COLO829 (cell line): ENCODE data around the gene TGFBR2.

Experiments
- DNase-seq: peaks from one replicate; pipeline ENCODE4 v3.0.0; 2012; ENCODE audit warnings: low spot score

Gene TGFBR2

DNA sequence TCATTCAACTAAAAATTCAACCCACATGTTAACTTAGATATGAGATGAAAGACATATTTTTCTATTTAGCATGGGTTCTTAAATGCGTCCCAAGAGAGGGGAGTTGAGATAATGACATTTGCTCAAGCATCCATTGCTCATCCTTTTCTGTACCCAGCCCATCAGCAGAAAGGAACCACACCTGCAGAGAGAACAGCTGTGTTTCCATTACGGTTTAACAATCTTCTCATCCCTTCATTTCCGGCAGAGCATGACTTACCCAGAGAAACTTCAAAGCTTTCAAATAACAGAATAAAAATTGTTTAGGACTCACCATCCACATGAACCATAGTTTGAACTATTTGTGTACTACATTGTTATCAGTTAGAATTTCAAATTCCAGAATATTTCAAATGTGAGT is 113.1 kb downstream of the TGFBR2 start:
- DNase-seq: no peak

GRCh38 chr3:30720586-30721313 is 114.3 kb downstream of the TGFBR2 start:
- DNase-seq: peak; percentile 46

DNA sequence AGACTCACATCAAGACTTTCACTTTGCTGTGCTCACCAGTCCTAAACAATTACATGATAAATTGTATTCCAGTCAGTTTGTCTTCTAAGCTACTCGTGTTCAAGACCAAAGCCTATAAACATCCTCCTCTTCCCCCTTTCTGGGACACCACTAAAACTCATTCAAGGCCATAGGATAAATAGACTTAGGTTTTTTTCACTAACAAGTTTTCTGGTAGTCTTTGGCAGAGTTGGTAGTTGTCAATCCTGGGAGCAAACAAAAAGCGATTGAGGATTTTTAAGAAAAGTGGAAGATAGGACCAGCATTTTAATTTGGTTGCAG is 114.9 kb downstream of the TGFBR2 start:
- no peak for DNase-seq

DNA sequence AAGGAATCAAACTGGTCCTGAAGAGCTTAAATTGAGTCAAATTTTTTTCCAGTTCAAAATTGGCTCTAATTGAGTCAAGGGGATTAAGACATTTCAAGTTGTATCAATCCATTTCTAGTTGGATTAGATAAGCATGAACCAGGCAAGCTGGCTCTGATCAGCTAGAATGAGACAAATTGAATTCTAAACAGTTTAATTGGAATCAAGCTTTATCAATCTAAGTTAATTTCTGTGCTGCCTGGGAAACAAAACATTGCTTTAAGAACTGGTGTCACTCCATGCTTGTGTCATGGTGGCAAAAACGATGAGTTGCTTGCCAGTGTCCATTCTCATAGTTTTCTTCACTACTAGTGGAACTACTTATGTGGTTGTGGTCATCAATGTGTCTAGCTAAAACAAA is 116.8 kb downstream of the TGFBR2 start:
- DNase-seq: no peak

- DNase-seq: no peak
Measured at GRCh38 chr3:30724863-30725262, 118.5 kb downstream of the TGFBR2 start.

GRCh38 chr3:30728143-30728542 is 121.7 kb downstream of the TGFBR2 start:
- DNase-seq: no peak

- DNase-seq: no peak
Measured at GRCh38 chr3:30729512-30729911, 123.1 kb downstream of the TGFBR2 start.

- DNase-seq: no peak
Measured at GRCh38 chr3:30729936-30730335, 123.5 kb downstream of the TGFBR2 start.

DNA sequence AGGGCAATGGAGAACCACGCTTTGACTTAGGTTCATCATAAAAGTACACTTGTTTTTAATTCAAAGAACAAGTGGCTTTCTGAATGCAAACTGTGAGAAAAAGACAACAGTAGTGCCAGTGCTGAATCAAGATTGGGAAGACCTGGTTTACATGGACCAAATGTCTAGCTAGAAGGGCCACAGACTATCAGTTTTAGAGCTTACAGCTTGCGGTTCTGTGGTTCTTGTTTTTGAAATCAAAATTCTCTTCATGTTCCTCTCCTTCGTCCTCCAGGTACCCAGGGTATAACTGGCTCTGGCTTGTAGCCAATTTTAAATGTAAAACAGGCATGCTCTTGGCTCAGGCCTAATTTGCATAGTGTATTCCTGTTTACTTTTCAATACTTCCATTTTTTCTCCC is 124.6 kb downstream of the TGFBR2 start:
- no peak for DNase-seq

- DNase-seq: no peak
Measured at GRCh38 chr3:30733209-30733608, 126.8 kb downstream of the TGFBR2 start.

DNA sequence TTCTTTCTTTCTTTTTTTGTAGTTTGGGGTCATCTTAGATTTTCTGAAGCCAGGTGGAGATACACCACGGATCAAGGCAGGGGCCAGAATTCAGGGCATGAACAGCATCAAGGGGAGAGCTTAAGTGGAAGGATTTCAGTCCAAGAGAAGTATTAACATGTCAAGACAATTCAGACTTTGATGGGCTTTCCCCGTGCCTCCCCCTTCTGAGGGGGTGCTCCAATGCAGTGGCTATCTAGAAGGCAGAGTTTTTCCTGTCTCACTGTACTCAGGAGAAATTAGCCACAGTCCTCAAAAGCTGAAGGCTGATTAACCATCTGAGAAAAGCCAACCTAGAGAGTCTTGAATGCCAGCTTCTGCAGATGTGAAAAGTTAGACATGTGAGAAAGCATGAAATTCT is 127.3 kb downstream of the TGFBR2 start:
- no peak for DNase-seq

GRCh38 chr3:30737743-30738499 is 131.5 kb downstream of the TGFBR2 start:
- DNase-seq: no peak

DNA sequence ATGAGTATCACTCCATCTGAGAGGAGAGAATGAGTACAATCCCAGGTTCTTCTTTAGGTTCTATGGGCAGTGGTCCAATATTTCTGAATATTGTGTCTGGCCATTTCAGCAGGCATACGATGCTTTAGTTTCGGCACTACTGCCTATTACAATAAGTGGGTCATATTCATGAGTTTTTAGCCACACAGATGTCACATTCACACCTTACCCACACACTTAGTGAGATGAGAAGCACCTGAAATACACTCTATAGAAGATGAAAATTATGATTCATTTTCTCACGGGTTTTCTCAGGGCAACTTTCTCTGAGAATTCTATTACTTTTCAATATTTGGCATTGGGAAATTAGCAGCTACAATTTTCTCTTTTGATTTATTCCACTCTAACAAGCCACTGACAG is 132.2 kb downstream of the TGFBR2 start:
- no peak for DNase-seq

GRCh38 chr3:30741889-30742288 is 135.5 kb downstream of the TGFBR2 start:
- DNase-seq: no peak

GRCh38 chr3:30742796-30743619 is 136.6 kb downstream of the TGFBR2 start:
- no peak for DNase-seq
